ENCODE results near the gene TMEM132D. TPM values are rescaled to one million over a fixed set of nuclear protein-coding genes. Genes with fewer than 3 reads are reported as not detected.

Gene TMEM132D
- polyA plus RNA-seq, 1 donor from 2014 or later = 1.3 TPM

DNA sequence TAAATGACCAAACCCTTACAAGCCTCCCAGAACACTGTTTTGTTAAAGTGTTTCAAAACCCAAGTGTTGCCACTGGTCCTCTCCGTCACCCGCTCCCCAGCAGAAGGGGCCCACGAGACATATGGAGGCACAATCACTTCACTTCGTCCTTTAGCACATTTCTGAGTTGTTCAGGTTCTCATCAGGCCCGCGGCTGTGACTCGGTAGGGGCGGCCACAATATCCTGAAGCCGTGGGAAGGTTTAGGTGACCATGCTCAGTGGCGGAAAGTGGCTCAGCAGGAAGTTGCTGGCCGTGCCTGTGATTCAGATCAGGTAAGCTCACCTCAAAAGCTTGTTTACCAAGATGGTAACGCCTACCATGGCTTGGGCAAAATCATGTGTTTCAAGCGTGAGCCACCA lies 823.0 kb downstream of the TMEM132D start:
- no peaks in the 10 kb centered on the region for H3K9me2 ChIP-seq (ENCODE audit: insufficient read depth, low read length)
- no peaks in the 10 kb centered on the region for H3K27me3 ChIP-seq (ENCODE audit: insufficient read depth, low read depth, low read length)
- no peak overlapping the region for H3K4me3 ChIP-seq (ENCODE audit: low read length)
- no peaks in the 10 kb centered on the region for H3K9me3 ChIP-seq (ENCODE audit: low read length)
- H3K27ac ChIP-seq (ENCODE audit: low read length) = no peak overlapping the region
- no peak overlapping the region for H3K9ac ChIP-seq (ENCODE audit: low read length)
- H3K36me3 ChIP-seq (ENCODE audit: insufficient read depth, low read length) = no peaks in the 10 kb centered on the region
- H4K20me1 ChIP-seq (ENCODE audit: insufficient read depth) = no peaks in the 10 kb centered on the region
- H3F3A ChIP-seq (ENCODE audit: insufficient read depth, low read length, poor library complexity, severe bottlenecking) = no peaks in the 10 kb centered on the region
- no peaks in the 10 kb centered on the region for H3K79me2 ChIP-seq (replicated peaks; ENCODE audit: insufficient read depth, low read length)
- TF ChIP-seq, protein P1, sequence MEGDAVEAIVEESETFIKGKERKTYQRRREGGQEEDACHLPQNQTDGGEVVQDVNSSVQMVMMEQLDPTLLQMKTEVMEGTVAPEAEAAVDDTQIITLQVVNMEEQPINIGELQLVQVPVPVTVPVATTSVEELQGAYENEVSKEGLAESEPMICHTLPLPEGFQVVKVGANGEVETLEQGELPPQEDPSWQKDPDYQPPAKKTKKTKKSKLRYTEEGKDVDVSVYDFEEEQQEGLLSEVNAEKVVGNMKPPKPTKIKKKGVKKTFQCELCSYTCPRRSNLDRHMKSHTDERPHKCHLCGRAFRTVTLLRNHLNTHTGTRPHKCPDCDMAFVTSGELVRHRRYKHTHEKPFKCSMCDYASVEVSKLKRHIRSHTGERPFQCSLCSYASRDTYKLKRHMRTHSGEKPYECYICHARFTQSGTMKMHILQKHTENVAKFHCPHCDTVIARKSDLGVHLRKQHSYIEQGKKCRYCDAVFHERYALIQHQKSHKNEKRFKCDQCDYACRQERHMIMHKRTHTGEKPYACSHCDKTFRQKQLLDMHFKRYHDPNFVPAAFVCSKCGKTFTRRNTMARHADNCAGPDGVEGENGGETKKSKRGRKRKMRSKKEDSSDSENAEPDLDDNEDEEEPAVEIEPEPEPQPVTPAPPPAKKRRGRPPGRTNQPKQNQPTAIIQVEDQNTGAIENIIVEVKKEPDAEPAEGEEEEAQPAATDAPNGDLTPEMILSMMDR (IDR thresholded peaks at IDR 0.05; ENCODE audit: poor library complexity, severe bottlenecking) = no peak
- TF ChIP-seq EP300 (conservative IDR thresholded peaks at IDR 0.05; ENCODE audit: poor library complexity, severe bottlenecking) (no peak), EZH2 (IDR thresholded peaks at IDR 0.05; ENCODE audit: borderline replicate concordance, insufficient read depth, low read length, poor library complexity, severe bottlenecking) (no peak), TAF1 (IDR thresholded peaks at IDR 0.05; ENCODE audit: low read depth) (no peak), SMC3 (conservative IDR thresholded peaks at IDR 0.05; ENCODE audit: poor library complexity) (no peak), RAD21 (conservative IDR thresholded peaks at IDR 0.05) (no peak), MXI1 (conservative IDR thresholded peaks at IDR 0.05; ENCODE audit: poor library complexity, severe bottlenecking) (no peak), POLR2AphosphoS5 (IDR thresholded peaks at IDR 0.05) (no peak)
- TF ChIP-seq, protein P2, sequence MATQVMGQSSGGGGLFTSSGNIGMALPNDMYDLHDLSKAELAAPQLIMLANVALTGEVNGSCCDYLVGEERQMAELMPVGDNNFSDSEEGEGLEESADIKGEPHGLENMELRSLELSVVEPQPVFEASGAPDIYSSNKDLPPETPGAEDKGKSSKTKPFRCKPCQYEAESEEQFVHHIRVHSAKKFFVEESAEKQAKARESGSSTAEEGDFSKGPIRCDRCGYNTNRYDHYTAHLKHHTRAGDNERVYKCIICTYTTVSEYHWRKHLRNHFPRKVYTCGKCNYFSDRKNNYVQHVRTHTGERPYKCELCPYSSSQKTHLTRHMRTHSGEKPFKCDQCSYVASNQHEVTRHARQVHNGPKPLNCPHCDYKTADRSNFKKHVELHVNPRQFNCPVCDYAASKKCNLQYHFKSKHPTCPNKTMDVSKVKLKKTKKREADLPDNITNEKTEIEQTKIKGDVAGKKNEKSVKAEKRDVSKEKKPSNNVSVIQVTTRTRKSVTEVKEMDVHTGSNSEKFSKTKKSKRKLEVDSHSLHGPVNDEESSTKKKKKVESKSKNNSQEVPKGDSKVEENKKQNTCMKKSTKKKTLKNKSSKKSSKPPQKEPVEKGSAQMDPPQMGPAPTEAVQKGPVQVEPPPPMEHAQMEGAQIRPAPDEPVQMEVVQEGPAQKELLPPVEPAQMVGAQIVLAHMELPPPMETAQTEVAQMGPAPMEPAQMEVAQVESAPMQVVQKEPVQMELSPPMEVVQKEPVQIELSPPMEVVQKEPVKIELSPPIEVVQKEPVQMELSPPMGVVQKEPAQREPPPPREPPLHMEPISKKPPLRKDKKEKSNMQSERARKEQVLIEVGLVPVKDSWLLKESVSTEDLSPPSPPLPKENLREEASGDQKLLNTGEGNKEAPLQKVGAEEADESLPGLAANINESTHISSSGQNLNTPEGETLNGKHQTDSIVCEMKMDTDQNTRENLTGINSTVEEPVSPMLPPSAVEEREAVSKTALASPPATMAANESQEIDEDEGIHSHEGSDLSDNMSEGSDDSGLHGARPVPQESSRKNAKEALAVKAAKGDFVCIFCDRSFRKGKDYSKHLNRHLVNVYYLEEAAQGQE (IDR thresholded peaks at IDR 0.05; ENCODE audit: borderline replicate concordance) = no peak
- no peak overlapping the region for H3K4me2 ChIP-seq (ENCODE audit: low read length)
- H2AFZ ChIP-seq (ENCODE audit: low read depth, low read length) = no peak overlapping the region

DNA sequence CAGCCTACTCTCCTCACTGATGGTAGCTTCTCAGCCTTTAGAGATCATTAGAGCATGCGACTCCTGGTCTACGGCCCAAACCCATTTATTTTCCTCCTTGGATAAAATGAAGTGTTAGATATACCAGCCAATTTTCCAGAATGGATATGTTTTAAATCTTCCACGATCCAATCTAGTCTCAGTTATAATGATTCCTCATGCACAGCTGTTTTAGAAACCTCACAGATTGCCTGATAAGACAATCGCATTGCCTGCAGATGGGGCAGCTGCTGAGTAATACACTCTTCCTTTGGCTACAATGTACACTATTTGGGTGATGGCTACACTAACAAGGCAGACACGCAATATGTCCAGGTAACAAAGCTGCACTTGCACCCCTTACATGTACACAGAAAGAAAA lies 823.4 kb downstream of the TMEM132D start:
- Histone ChIP-seq H3K79me2 (replicated peaks; ENCODE audit: insufficient read depth, low read length) (no peaks in the 10 kb centered on the region), H4K20me1 (ENCODE audit: insufficient read depth) (no peaks in the 10 kb centered on the region), H3K9me3 (ENCODE audit: low read length) (no peaks in the 10 kb centered on the region), H3K27ac (ENCODE audit: low read length) (no peak overlapping the region), H3K36me3 (ENCODE audit: insufficient read depth, low read length) (no peaks in the 10 kb centered on the region), H3K4me3 (ENCODE audit: low read length) (no peak overlapping the region), H3K27me3 (ENCODE audit: insufficient read depth, low read depth, low read length) (no peaks in the 10 kb centered on the region), H3K9ac (ENCODE audit: low read length) (no peak overlapping the region), H3K9me2 (ENCODE audit: insufficient read depth, low read length) (no peaks in the 10 kb centered on the region), H3K4me2 (ENCODE audit: low read length) (no peak overlapping the region), H2AFZ (ENCODE audit: low read depth, low read length) (no peak overlapping the region), H3F3A (ENCODE audit: insufficient read depth, low read length, poor library complexity, severe bottlenecking) (no peaks in the 10 kb centered on the region)
- TF ChIP-seq MXI1 (conservative IDR thresholded peaks at IDR 0.05; ENCODE audit: poor library complexity, severe bottlenecking) (no peak), SMC3 (conservative IDR thresholded peaks at IDR 0.05; ENCODE audit: poor library complexity) (no peak), RAD21 (conservative IDR thresholded peaks at IDR 0.05) (no peak), EP300 (conservative IDR thresholded peaks at IDR 0.05; ENCODE audit: poor library complexity, severe bottlenecking) (no peak), EZH2 (IDR thresholded peaks at IDR 0.05; ENCODE audit: borderline replicate concordance, insufficient read depth, low read length, poor library complexity, severe bottlenecking) (no peak), TAF1 (IDR thresholded peaks at IDR 0.05; ENCODE audit: low read depth) (no peak), POLR2AphosphoS5 (IDR thresholded peaks at IDR 0.05) (no peak)
- TF ChIP-seq, protein P1 (IDR thresholded peaks at IDR 0.05; ENCODE audit: poor library complexity, severe bottlenecking) = no peak
- TF ChIP-seq, protein P2 (IDR thresholded peaks at IDR 0.05; ENCODE audit: borderline replicate concordance) = no peak

Data from neural cell (in vitro differentiated cells).